GM21423 (cell line): ENCODE data around the gene LIMS2.

Experiments
- ATAC-seq: cut with Tn5 transposase; IDR thresholded peaks from one replicate; pipeline ENCODE4 v1.9.1; 2021; ENCODE audit warnings: mild to moderate bottlenecking, moderate library complexity; ENCODE audit not compliant: unreplicated experiment

Gene LIMS2

GRCh38 chr2:127701193-127701650 lies 25.9 kb upstream of the LIMS2 start, which contains the start of gene SFT2D3:
TSS of gene SFT2D3 (plus strand) at chr2:127701497. CDS start at chr2:127701529, 32 bp downstream.
- peak; percentile 63 for ATAC-seq

GRCh38 chr2:127700527-127701192 lies 25.3 kb upstream of the LIMS2 start:
- peak; percentile 63 for ATAC-seq

- no peak for ATAC-seq
These were observed 23.4 kb upstream of the LIMS2 start for GRCh38 chr2:127698553-127699355.

GRCh38 chr2:127697482-127698180 lies 22.3 kb upstream of the LIMS2 start:
- ATAC-seq = no peak

GRCh38 chr2:127695491-127696472 lies 20.5 kb upstream of the LIMS2 start:
- ATAC-seq = no peak

- no peak for ATAC-seq
These were observed 19.7 kb upstream of the LIMS2 start for GRCh38 chr2:127694986-127695385.

- no peak for ATAC-seq
These were observed 15.4 kb upstream of the LIMS2 start for GRCh38 chr2:127690696-127691095.

GRCh38 chr2:127688405-127688804 lies 13.1 kb upstream of the LIMS2 start:
- ATAC-seq = no peak

- ATAC-seq = no peak
These were observed 10.2 kb upstream of the LIMS2 start for GRCh38 chr2:127685410-127686080.

- no peak for ATAC-seq
These were observed 8.4 kb upstream of the LIMS2 start for GRCh38 chr2:127683757-127684156.

GRCh38 chr2:127683056-127683455 lies 7.7 kb upstream of the LIMS2 start:
- no peak for ATAC-seq

- no peak for ATAC-seq
These were observed 6.9 kb upstream of the LIMS2 start for GRCh38 chr2:127681976-127682857.

GRCh38 chr2:127681288-127681804 lies 6.0 kb upstream of the LIMS2 start:
- no peak for ATAC-seq

- ATAC-seq = no peak
These were observed 5.5 kb upstream of the LIMS2 start for GRCh38 chr2:127680706-127681287.

GRCh38 chr2:127679680-127680361 lies 4.5 kb upstream of the LIMS2 start:
- ATAC-seq = no peak

- ATAC-seq = no peak
These were observed 3.7 kb upstream of the LIMS2 start for GRCh38 chr2:127678991-127679390.

- no peak for ATAC-seq
These were observed 3.2 kb upstream of the LIMS2 start for GRCh38 chr2:127678531-127678930.

GRCh38 chr2:127676906-127677305 lies 1.6 kb upstream of the LIMS2 start:
- no peak for ATAC-seq
